Hematopoietic multipotent progenitor cell treated with erythropoietin and hydrocortisone succinate and interleukin-3 and kit ligand, for 4 days (in vitro differentiated cells): ENCODE measurements around the gene PRTFDC1.

Experiments used
- DNase-seq: peaks from one replicate; pipeline ENCODE4 v3.0.0-alpha.2; 2015

Gene PRTFDC1

GRCh38 chr10:24900888-24901685 is 51.3 kb downstream of the PRTFDC1 start:
- DNase-seq = peak; percentile 80

- no peak for DNase-seq
Observed at GRCh38 chr10:24899571-24899970, 52.8 kb downstream of the PRTFDC1 start.

GRCh38 chr10:24898501-24898900 is 53.9 kb downstream of the PRTFDC1 start:
- DNase-seq = no peak

- DNase-seq = peak; percentile 93
Observed at GRCh38 chr10:24897326-24897926, 55.0 kb downstream of the PRTFDC1 start.

GRCh38 chr10:24894728-24895127 is 57.7 kb downstream of the PRTFDC1 start:
- DNase-seq = no peak

GRCh38 chr10:24894309-24894708 is 58.1 kb downstream of the PRTFDC1 start:
- no peak for DNase-seq

GRCh38 chr10:24893127-24893526 is 59.3 kb downstream of the PRTFDC1 start:
- no peak for DNase-seq

GRCh38 chr10:24891823-24892222 is 60.6 kb downstream of the PRTFDC1 start:
- DNase-seq = no peak

GRCh38 chr10:24889639-24890038 is 62.8 kb downstream of the PRTFDC1 start:
- no peak for DNase-seq

GRCh38 chr10:24887855-24888231 is 64.6 kb downstream of the PRTFDC1 start:
- DNase-seq = no peak

GRCh38 chr10:24886290-24886680 is 66.1 kb downstream of the PRTFDC1 start:
- no peak for DNase-seq

GRCh38 chr10:24885551-24886289 is 66.7 kb downstream of the PRTFDC1 start:
- no peak for DNase-seq

GRCh38 chr10:24884793-24885192 is 67.6 kb downstream of the PRTFDC1 start:
- no peak for DNase-seq

GRCh38 chr10:24884316-24884715 is 68.1 kb downstream of the PRTFDC1 start:
- DNase-seq = no peak

GRCh38 chr10:24883176-24883575 is 69.2 kb downstream of the PRTFDC1 start:
- DNase-seq = no peak

GRCh38 chr10:24882047-24882698 is 70.2 kb downstream of the PRTFDC1 start:
- peak; percentile 78 for DNase-seq

- DNase-seq = no peak
Observed at GRCh38 chr10:24879861-24880260, 72.5 kb downstream of the PRTFDC1 start.

GRCh38 chr10:24874133-24874532 is 78.3 kb downstream of the PRTFDC1 start:
- no peak for DNase-seq

- DNase-seq = peak; percentile 74
Observed at GRCh38 chr10:24873281-24873683, 79.1 kb downstream of the PRTFDC1 start.

- DNase-seq = no peak
Observed at GRCh38 chr10:24872790-24873182, 79.6 kb downstream of the PRTFDC1 start.

GRCh38 chr10:24872049-24872789 is 80.2 kb downstream of the PRTFDC1 start:
- DNase-seq = no peak
